HK-2 (cell line): ENCODE data around the gene SCIN.
"Not testable (repeated sequence)": the region's sequence is repeated elsewhere in the genome, so short reads cannot be mapped to it uniquely, and the experiment has no call there.

Experiments
- DNase-seq: peaks from one replicate; pipeline ENCODE4 v3.0.0-alpha.2; 2018; ENCODE audit not compliant: unreplicated experiment

SCIN gene

GRCh38 chr7:12648704-12649261 is 78.3 kb downstream of the SCIN start:
- no peak for DNase-seq

GRCh38 chr7:12649348-12649747 is 78.8 kb downstream of the SCIN start:
- DNase-seq = no peak

GRCh38 chr7:12650080-12650479 is 79.6 kb downstream of the SCIN start:
- no peak for DNase-seq

- no peak for DNase-seq
These were observed 82.6 kb downstream of the SCIN start for GRCh38 chr7:12653110-12653509.

GRCh38 chr7:12653518-12653917 is 83.0 kb downstream of the SCIN start:
- no peak for DNase-seq

- no peak for DNase-seq
These were observed 84.6 kb downstream of the SCIN start for GRCh38 chr7:12655161-12655560.

- DNase-seq = peak; percentile 94
These were observed 89.9 kb downstream of the SCIN start for GRCh38 chr7:12660423-12660822.

GRCh38 chr7:12660986-12661385 is 90.5 kb downstream of the SCIN start:
- not testable (repeated sequence) for DNase-seq

- DNase-seq = no peak
These were observed 91.1 kb downstream of the SCIN start for GRCh38 chr7:12661581-12661980.

- no peak for DNase-seq
These were observed 99.6 kb downstream of the SCIN start for GRCh38 chr7:12670000-12670729.

- DNase-seq = no peak
These were observed 100.4 kb downstream of the SCIN start for GRCh38 chr7:12670743-12671520.

- not testable (repeated sequence) for DNase-seq
These were observed 102.9 kb downstream of the SCIN start for GRCh38 chr7:12673436-12673835.

GRCh38 chr7:12674053-12674452 is 103.5 kb downstream of the SCIN start:
- DNase-seq = no peak

GRCh38 chr7:12674861-12675260 is 104.3 kb downstream of the SCIN start:
- no peak for DNase-seq

GRCh38 chr7:12683678-12684585 is 113.4 kb downstream of the SCIN start:
- no peak for DNase-seq

GRCh38 chr7:12684733-12685132 is 114.2 kb downstream of the SCIN start:
- no peak for DNase-seq

- no peak for DNase-seq
These were observed 115.0 kb downstream of the SCIN start for GRCh38 chr7:12685550-12685949.

- peak; percentile 99 for DNase-seq
These were observed 115.8 kb downstream of the SCIN start for GRCh38 chr7:12686234-12686890.

GRCh38 chr7:12686891-12687717 is 116.6 kb downstream of the SCIN start, which contains the start of gene ARL4A:
TSS of gene ARL4A (plus strand) at chr7:12687633. CDS start at chr7:12688255, 622 bp downstream.
- DNase-seq = peak; percentile 98

GRCh38 chr7:12687718-12688171 is 117.2 kb downstream of the SCIN start:
- DNase-seq = no peak
